Muscle of arm (tissue), 12 donors: ENCODE measurements around the gene AURKB. TPM values are rescaled to one million over a fixed set of nuclear protein-coding genes. Genes with fewer than 3 reads are reported as not detected.

Source experiments
- DNase-seq: peaks from one replicate; pipeline ENCODE4 v3.0.0-alpha.2; 2013
- polyA plus RNA-seq, 12 donors: library from polyadenylated mRNA; unstranded; fragments of 120-200 nt; gene quantifications; one replicate each; pipeline ENCODE4 v1.2.1, GENCODE V29; 2013; ENCODE audit not compliant: insufficient read length in 12 of 12

The AURKB gene
- polyA plus RNA-seq, 12 donors: 9.4 to 31.8 (median 17.7) TPM; not detected in 1

DNA sequence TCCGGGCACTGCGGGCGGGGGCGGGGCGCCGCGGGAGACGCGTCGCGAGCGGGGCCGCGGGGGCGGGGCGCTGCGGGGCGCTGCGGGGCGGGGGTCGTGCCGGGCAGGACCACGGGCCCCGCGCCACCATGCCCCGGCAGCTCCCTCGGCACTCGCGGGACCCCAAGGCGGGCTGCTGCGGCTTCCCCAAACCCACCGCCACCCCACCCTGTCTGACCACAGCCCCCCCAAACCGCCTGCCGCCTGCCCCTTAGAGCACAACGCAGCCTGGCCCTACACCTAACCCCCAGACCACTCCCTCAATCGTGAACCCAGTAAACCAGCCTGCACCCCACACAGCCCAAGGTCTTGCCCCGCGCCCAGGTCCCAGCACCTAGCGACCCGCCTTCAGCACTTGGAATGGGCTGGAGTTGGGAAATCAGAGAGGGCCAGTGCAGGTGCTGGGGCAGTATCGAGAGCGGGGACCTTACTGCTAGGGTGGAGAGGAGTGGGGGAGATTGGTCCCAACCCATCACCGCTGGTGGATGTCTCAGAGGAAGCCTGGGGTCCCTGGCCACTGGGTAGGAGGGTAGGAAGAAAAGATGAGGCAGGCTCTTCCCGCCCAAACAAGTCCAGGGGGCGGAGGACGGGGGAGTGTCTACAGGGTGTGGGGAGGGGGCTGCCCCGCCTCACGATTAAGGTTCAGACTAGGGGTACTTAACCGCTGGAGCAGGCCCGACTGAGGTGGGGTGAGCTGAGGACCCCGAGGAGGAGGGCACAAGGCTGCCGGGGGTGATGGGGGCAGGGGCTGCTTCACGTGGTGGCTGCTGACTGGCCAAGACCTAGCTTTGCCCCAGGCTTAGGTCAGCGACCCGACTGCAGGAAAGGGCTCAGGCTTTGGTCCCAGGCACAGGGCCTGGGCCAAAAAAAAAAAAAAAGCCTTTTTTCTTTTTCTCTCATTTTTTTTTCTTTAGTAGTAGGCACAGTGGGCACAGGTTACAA lies 47.1 kb downstream of the AURKB start:
- DNase-seq: no peak

DNA sequence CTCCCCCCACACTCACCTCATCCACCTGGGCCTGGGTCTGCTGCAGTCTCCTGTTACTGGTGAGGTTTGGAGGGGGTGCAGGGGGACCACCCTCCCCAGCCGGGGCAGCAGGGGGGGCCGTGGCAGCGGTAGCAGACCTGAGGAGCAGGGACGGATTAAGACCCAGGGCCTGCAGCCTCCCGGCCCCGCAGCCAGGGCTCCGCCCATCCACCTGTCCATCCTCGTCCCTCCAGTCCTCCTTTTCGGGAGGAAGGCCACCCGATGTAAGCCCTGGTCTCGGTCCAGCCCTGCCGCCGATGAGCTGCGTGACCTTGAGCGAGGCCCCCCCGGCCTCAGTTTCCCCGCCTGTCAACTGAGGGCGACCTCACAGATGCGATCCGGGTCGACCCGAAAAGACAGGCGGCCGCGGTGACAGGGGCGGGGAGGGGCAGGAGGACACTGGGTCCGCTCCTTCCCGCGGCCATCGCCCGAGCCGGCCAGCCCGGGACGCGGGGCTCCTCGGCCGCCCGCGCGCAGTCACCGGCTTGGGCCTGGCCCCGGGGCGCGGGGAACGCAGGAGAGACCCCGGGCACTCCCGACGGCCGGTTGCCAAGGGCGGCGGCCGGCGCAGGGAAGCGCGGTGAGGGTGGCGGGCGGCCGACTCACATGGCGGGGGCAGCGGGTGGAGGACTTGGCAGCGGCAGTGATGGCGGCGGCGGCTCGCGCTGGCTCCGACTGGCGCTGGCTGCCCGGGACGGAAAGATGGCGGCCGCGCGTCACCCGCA lies 48.0 kb downstream of the AURKB start, which contains the start of gene VAMP2:
TSS of gene VAMP2 (minus strand) at position 716 of the 764 bp plus-strand sequence. CDS start at position 647, 69 bp downstream.
- peak; percentile 70 for DNase-seq

DNA sequence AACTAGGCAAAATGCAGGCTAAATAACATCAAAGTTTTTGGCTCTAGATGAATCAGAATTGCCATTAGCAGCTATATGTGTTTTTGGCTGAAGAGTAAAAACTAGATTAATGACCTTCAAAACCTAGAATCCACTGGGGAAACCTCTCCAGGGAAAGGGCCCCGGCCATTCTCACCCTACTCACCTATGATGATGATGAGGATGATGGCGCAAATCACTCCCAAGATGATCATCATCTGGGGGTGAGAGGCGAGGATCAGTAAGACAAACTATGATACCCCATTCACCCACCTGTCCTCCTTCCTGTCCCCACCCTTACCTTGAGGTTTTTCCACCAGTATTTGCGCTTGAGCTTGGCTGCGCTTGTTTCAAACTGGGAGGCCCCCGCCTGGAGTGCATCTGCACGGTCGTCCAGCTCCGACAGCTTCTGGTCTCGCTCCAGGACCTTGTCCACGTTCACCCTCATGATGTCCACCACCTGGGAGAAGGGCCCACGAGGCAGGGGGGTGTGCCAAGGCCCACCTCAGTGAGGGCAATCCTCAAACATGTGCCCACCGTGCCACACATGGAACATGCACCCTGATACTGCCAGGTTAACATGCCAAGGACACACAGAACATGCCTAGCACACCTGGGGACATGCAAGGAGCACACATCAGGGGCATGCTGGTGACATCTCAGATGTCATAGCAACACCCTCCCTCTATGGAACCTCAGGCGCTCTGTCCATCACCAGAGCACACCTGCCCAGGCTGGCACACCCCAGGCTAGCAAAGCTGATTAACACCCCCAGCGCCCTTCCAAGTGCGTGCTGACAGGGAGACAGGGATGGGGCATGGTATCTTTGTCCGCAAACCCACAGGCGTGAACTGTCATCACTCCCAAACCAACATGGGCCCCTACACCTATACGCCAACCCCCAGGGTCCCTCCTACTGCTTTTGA lies 48.8 kb downstream of the AURKB start:
- DNase-seq: no peak

DNA sequence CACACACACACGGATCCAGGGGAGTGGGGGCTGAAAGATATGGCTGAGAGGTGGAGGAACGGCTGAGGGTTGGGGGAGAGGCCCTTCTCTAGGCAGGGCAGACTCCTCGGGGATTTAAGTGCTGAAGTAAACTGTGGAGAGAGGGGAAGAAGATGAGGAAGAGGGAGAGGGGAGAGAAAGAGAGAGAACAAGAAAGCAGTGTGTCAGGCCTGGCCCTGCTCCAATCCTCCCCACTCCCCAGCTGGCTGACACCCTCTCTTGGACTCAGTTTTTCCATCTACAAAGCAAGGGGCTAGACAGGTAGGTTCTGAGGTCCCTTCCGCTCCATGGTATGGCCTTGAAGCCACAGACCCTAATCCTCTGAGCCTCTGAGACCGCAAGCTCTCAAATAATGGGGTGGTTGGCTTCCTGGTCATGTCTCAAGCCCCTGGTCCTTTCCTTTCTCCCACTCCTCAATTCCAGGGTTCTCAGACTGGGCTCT lies 49.6 kb downstream of the AURKB start:
- DNase-seq: no peak

DNA sequence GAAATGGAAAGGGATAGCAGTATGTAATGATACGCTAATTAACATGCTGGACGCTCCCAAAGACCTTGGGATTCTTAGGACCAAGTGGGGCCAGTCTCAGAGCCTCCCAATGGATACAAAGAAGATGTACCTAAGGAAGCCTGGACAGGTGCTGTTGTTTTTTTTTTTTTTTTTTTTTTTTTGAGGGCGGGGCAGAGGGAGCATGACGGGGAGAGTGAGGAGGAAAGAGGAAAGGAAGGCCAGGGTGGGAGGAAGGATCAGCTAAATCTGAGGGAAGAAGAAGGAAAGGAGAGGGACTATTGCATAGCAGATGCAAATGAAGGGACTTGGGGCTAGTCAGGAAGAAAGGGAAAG lies 50.2 kb downstream of the AURKB start:
- DNase-seq: no peak

DNA sequence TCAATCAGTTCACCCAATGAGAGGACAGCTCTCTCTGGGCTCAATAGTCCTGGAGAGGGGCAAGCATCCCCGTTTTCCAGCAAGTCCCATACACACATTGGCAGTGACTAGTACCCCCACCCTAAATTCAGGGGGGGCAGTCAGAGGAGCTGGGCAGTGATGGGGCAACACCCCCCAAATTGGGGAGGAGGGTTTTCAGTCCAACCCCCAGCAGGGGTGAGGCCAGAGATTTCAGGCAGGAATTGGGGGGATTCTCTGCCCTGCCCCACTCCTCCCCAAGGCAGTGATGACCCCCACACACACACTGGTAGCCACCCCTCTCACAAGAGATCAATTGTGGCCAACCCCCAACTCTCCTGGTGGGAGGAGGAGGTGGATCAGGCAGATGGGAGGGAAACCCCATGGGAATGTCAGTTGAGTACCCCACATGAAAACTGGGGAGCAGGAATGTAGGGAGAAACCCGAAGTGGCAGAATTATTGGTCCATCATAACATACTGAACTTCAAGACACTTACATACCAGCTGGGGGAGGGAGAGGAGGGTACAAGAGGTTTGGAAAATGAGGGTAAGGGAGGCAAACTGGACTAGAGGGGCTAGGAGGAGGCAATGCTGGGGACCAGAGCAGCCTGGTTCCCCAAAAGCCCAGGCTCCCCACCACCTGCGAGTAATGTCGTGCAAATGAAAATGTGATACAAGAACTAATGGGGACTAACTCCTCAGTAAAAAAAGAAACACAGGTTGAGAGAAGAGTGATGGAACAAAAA lies 50.7 kb downstream of the AURKB start:
- no peak for DNase-seq

DNA sequence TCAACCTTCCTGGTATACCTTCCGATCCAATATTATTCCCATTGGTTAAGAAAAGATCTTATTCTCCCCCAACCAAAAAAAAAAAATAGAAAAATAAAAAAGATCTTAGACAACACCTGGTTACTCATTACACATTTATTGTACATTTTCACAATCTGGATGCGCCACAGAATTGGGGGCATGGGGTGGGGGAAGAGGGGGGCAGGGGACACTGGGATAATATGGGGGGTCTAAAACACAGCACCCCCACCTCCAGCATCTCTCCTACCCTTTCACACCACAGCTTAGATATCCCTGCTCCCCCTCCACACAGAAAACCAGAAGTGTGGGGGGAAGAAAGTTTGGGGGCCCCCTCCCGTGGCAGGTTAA lies 51.4 kb downstream of the AURKB start:
- no peak for DNase-seq

DNA sequence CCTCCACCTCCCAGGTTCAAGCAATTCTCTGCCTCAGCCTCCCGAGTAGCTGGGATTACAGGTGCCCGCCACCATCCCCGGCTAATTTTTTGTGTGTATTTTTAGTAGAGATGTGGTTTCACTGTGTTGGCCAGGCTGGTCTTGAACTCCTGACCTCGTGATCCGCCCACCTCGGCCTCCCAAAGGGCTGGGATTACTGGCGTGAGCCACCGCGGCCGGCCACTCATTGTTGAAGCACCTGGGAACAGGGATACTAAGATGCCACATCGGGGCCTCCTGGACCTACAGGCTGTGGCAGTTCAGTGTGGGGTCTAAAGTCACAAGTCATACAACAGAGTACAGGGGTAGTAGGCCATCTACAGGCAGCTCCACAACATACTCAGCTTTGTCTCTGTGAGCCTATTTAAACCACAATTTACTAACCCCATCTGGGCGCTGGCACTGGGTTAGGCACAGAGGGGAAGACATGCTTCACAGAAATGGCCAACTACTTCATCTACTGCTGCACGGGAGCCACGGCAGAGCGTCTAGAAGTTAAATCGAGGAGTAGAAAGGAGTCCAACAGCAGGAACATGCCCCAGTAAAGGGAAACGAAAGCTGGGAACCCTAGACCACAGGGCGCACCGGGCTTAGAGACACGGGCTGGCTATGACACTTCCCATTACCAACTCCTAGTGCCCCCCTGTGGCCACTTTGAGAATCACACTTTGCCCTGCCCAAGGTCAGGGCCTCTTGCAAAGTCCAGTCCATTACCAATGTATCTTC lies 51.9 kb downstream of the AURKB start:
- DNase-seq: peak; percentile 92

DNA sequence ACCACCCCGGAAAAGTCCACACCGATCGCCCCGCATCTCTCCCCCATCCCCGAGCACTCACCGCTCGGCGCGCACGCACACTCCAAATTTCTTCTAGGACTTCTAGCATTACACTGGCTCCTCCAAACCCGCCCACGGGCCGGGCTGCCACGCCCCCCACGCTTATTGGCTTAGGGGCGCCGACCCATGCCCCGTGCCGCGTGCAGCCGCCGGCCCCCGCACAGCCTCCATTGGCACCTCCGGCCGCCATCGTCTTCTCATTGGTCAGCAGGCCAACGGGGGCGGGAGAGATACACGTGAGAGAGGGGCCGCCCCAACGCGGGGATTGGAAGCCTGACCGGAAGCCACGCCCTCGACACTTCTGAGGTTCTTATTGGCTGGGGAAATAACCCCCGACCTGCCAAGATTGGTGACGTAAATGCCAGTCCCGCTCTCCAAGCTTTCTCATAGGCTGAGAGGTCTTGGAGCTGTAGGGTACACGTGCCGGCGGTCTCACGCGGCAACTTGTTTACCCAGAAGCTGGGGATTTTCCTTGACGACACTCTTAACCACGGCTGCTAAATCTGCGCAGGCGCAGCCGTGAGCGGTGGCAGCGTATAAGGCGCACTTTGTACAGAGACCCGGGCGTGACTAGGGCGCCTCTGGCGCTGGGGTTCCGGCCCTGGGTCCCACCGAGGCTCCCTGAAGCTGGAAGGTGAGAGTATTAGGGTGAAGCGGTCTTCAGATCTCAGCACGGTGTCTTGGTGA lies 54.0 kb downstream of the AURKB start:
- DNase-seq: peak; percentile 100

DNA sequence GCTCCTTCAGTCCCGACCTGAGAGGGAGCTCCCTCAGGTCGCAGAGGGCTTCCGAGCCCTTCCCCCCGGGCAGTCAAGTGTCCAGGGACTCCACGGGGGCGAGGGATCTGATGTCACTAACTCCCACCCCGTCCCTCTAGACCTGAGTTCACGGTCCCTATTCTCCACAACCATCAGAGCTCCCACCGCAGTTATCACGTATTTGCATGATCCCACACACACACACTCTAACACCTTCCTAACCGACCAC lies 54.5 kb downstream of the AURKB start:
- no peak for DNase-seq

DNA sequence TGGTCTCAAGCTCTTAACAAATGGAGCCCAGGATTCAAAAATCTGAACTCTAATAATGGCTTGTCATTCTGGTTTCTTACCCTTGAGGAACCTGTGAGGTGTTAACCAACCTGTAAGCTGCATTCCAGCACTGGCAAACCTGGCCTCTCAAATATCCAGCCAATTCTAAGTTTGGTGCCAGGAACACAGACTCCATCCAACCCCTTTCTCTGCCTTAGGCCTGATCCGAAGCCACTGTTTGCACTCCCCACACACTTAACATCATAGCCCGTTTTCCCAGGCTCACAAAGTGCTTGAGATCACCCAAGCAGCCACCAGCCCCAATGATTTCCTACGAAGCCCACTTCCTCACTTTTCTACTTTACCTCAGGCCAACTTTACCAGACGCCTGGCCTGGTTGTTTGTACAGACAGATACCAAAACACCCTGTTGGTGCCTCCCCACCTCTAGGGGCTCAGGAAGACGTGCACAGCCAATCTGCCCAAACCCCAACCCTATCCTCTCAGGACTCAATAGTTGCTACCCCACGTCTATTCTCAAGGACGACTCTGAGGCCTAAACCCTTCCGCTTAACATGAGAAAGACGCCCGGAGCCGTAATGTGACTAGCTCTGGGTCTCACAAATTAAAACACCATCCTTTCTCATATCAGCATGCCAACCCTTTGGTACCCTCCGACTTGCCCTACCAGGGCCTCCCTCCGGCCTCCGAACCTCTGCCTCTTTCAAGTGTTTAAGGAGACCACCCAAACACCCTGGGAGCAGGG lies 55.0 kb downstream of the AURKB start:
- DNase-seq: no peak

Other genes starting within 250 kb of the AURKB start
- under 1 TPM in 3 of 12 donors, not detected in 9; 0.04 to 0.15 (median 0.05) TPM for gene GUCY2D, start 208.0 kb downstream of the AURKB start, polyA plus RNA-seq
- 1 to 10 TPM in 1 of 12 donors, under 1 TPM in 9, not detected in 2; 0.18 to 1.2 (median 0.28) TPM for gene ALOX15B, start 171.5 kb downstream of the AURKB start, polyA plus RNA-seq
- under 1 TPM in 3 of 12 donors, not detected in 9; 0.09 to 0.66 (median 0.49) TPM for gene ALOX12B, start 122.9 kb downstream of the AURKB start, polyA plus RNA-seq
- under 1 TPM in 3 of 12 donors, not detected in 9; 0.08 to 0.37 (median 0.22) TPM for gene ALOXE3, start 92.1 kb downstream of the AURKB start, polyA plus RNA-seq
- under 1 TPM in 3 of 12 donors, not detected in 9; 0.12 to 0.29 (median 0.14) TPM for gene HES7, start 86.5 kb downstream of the AURKB start, polyA plus RNA-seq
- 100 to 1,000 TPM in 1 of 12 donors, 10 to 100 TPM in 10, not detected in 1; 27.4 to 159 (median 47.2) TPM for gene PER1, start 58.2 kb downstream of the AURKB start, polyA plus RNA-seq
- 1,000 to 10,000 TPM in 1 of 12 donors, 100 to 1,000 TPM in 1, 10 to 100 TPM in 10; 53.7 to 1,226 (median 62.8) TPM for gene VAMP2, start 47.6 kb downstream of the AURKB start, polyA plus RNA-seq
- 10 to 100 TPM in 1 of 12 donors, 1 to 10 TPM in 10, not detected in 1; 4.5 to 13.7 (median 6.8) TPM for gene TMEM107, start 34.2 kb downstream of the AURKB start, polyA plus RNA-seq
- gene BORCS6, start 20.4 kb downstream of the AURKB start, polyA plus RNA-seq: 1 to 10 TPM in 10 of 12 donors, not detected in 2; 2.3 to 5.7 (median 3.3) TPM
- gene CTC1, start 37.5 kb upstream of the AURKB start, polyA plus RNA-seq: 10 to 100 TPM in 7 of 12 donors, 1 to 10 TPM in 4, not detected in 1; 8.9 to 29.2 (median 10.7) TPM
- gene PFAS, start 38.7 kb upstream of the AURKB start, polyA plus RNA-seq: 10 to 100 TPM in 11 of 12 donors, not detected in 1; 19.8 to 62.4 (median 24.6) TPM
- 10 to 100 TPM in 11 of 12 donors, not detected in 1; 16.6 to 37.8 (median 21.3) TPM for gene RANGRF, start 78.1 kb upstream of the AURKB start, polyA plus RNA-seq
- 1 to 10 TPM in 10 of 12 donors, not detected in 2; 1.2 to 3.7 (median 1.8) TPM for gene SLC25A35, start 84.8 kb upstream of the AURKB start, polyA plus RNA-seq
- 100 to 1,000 TPM in 1 of 12 donors, 10 to 100 TPM in 10, not detected in 1; 10.8 to 108 (median 13.8) TPM for gene ARHGEF15, start 99.7 kb upstream of the AURKB start, polyA plus RNA-seq
- gene ODF4, start 129.3 kb upstream of the AURKB start, polyA plus RNA-seq: not detected
- 1,000 to 10,000 TPM in 11 of 12 donors, not detected in 1; 2,886 to 4,488 (median 3,596) TPM for gene RPL26, start 172.6 kb upstream of the AURKB start, polyA plus RNA-seq
- gene RNF222, start 187.3 kb upstream of the AURKB start, polyA plus RNA-seq: under 1 TPM in 6 of 12 donors, not detected in 6; 0.08 to 0.51 (median 0.13) TPM
- 10 to 100 TPM in 11 of 12 donors, not detected in 1; 38.3 to 97.3 (median 58.0) TPM for gene NDEL1, start 225.3 kb upstream of the AURKB start, polyA plus RNA-seq